Measurements from ENCODE around the gene SLC35A5.

DNA sequence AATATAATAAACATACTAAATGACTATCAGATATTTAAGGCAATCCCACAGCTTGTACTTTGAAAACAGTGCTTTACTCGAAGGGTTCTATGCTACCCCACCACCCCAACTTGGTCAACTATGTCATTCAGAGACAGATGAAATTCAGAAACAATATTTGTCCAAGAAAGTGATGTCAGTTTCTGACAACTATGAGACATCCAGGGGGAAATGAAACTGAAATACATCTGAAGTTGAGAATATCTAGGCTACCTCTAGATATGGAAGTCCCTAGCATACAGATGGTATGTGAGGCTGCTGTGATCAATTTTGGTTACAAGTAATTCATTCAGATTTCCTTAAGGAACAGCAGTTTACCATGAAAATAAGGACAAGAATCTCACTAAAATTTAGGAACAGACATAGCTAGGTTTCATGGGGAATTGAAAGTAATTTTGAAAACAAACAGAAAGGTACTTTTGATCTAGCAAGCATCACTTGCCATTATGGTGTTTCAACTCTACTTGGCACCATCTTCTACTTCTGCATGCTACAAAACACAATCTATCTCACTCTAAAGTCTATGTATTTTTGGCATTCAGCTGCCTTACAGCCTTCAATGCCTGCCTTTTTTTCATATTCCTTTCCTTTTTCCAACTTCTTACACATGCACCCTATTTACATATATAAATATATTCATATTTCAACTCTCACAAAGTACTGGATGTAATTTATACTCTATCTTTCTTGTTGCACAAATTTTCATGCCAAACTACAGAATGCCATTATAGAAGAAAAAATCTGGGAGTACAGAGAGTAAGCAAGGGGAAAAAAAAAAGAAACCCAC, 21.8 kb upstream of the SLC35A5 start:
- TF ChIP-seq, protein P1, sequence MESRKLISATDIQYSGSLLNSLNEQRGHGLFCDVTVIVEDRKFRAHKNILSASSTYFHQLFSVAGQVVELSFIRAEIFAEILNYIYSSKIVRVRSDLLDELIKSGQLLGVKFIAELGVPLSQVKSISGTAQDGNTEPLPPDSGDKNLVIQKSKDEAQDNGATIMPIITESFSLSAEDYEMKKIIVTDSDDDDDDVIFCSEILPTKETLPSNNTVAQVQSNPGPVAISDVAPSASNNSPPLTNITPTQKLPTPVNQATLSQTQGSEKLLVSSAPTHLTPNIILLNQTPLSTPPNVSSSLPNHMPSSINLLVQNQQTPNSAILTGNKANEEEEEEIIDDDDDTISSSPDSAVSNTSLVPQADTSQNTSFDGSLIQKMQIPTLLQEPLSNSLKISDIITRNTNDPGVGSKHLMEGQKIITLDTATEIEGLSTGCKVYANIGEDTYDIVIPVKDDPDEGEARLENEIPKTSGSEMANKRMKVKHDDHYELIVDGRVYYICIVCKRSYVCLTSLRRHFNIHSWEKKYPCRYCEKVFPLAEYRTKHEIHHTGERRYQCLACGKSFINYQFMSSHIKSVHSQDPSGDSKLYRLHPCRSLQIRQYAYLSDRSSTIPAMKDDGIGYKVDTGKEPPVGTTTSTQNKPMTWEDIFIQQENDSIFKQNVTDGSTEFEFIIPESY (IDR thresholded peaks at IDR 0.05), result no peak
- TF ChIP-seq, protein P2, sequence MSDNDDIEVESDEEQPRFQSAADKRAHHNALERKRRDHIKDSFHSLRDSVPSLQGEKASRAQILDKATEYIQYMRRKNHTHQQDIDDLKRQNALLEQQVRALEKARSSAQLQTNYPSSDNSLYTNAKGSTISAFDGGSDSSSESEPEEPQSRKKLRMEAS (IDR thresholded peaks at IDR 0.05), result no peak
- no peak for TF ChIP-seq RAD21 (IDR thresholded peaks at IDR 0.05)
- TF ChIP-seq, protein P3, sequence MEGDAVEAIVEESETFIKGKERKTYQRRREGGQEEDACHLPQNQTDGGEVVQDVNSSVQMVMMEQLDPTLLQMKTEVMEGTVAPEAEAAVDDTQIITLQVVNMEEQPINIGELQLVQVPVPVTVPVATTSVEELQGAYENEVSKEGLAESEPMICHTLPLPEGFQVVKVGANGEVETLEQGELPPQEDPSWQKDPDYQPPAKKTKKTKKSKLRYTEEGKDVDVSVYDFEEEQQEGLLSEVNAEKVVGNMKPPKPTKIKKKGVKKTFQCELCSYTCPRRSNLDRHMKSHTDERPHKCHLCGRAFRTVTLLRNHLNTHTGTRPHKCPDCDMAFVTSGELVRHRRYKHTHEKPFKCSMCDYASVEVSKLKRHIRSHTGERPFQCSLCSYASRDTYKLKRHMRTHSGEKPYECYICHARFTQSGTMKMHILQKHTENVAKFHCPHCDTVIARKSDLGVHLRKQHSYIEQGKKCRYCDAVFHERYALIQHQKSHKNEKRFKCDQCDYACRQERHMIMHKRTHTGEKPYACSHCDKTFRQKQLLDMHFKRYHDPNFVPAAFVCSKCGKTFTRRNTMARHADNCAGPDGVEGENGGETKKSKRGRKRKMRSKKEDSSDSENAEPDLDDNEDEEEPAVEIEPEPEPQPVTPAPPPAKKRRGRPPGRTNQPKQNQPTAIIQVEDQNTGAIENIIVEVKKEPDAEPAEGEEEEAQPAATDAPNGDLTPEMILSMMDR (IDR thresholded peaks at IDR 0.05; ENCODE audit: low read depth, low read length, missing input control), result no peak
- TF ChIP-seq, protein P4, sequence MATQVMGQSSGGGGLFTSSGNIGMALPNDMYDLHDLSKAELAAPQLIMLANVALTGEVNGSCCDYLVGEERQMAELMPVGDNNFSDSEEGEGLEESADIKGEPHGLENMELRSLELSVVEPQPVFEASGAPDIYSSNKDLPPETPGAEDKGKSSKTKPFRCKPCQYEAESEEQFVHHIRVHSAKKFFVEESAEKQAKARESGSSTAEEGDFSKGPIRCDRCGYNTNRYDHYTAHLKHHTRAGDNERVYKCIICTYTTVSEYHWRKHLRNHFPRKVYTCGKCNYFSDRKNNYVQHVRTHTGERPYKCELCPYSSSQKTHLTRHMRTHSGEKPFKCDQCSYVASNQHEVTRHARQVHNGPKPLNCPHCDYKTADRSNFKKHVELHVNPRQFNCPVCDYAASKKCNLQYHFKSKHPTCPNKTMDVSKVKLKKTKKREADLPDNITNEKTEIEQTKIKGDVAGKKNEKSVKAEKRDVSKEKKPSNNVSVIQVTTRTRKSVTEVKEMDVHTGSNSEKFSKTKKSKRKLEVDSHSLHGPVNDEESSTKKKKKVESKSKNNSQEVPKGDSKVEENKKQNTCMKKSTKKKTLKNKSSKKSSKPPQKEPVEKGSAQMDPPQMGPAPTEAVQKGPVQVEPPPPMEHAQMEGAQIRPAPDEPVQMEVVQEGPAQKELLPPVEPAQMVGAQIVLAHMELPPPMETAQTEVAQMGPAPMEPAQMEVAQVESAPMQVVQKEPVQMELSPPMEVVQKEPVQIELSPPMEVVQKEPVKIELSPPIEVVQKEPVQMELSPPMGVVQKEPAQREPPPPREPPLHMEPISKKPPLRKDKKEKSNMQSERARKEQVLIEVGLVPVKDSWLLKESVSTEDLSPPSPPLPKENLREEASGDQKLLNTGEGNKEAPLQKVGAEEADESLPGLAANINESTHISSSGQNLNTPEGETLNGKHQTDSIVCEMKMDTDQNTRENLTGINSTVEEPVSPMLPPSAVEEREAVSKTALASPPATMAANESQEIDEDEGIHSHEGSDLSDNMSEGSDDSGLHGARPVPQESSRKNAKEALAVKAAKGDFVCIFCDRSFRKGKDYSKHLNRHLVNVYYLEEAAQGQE (IDR thresholded peaks at IDR 0.05), result no peak

Measured in liver (tissue), 3 donors.